HCT116 (cell line): Measurements from ENCODE around the gene CDK13. TPM values are rescaled to one million over a fixed set of nuclear protein-coding genes. Genes with fewer than 3 reads are reported as not detected.

Experiments used
- ATAC-seq: fragments of 200-7000 bp; cut with Tn5 transposase; 2 replicates; pipeline ENCODE4 v1.9.1; 2020; ENCODE audit warnings: mild to moderate bottlenecking, moderate library complexity
- BruUV-seq: library from RNA; stranded (reverse); fragments of 400-500 nt; replicated peaks from 2 replicates; lab custom pipeline; 2021; lab: Mats Ljungman, UMichigan
- CTCF ChIA-PET: fragments of 300-600 bp; sonication (Branson Sonifier 250); formaldehyde crosslinking; loops from one replicate; lab custom pipeline; 2021; ENCODE audit warnings: antibody characterized with exemption; lab: Charles Lee
- POLR2A ChIA-PET: fragments of 300-600, 350-600 bp; sonication (Branson Sonifier 250); formaldehyde crosslinking; loops from one replicate; lab custom pipeline; 2021; ENCODE audit warnings: antibody characterized with exemption; lab: Charles Lee
- RAD21 ChIA-PET, 2 experiments: fragments of 300-600 bp; sonication (Branson Sonifier 250); formaldehyde crosslinking; loops; one replicate each; lab custom pipeline; 2023; ENCODE audit warnings: low total read pairs in 2 of 2; ENCODE audit not compliant: uncharacterized antibody in 2 of 2, unreplicated experiment in 2 of 2, low non-redundant PET in 1 of 2; lab: Charles Lee
- DNase-seq: peaks from one replicate; pipeline ENCODE4 v3.0.0-alpha.2; 2010; ENCODE audit warnings: low read depth, low spot score
- H2AFZ ChIP-seq: fragments of 200-600 bp; shearing (Covaris generic), sonication (generic); 2 replicates; pipeline ENCODE4 v1.6.1; 2017; ENCODE audit warnings: low read depth, mixed run types, mixed read lengths, antibody characterized with exemption, low read length; ENCODE audit not compliant: poor library complexity, severe bottlenecking
- H3K27ac ChIP-seq: 2 replicates; pipeline ENCODE4 v1.5.1; 2012; ENCODE audit warnings: low read depth, low read length
- H3K27me3 ChIP-seq: fragments of 200-600 bp; sonication (generic); 2 replicates; pipeline ENCODE4 v1.6.1; 2016; ENCODE audit warnings: mixed run types, low read length, mixed read lengths; ENCODE audit not compliant: insufficient read depth
- H3K36me3 ChIP-seq, 2 experiments: fragments of 200-500 bp in 1 of 2; fragments of 200-600 bp in 1 of 2; sonication (Bioruptor generic) in 1 of 2; sonication (generic) in 1 of 2; 2 replicates each; pipeline versions ENCODE4 v1.5.1 to v1.6.1; 2014 to 2016; ENCODE audit warnings: low read length in 2 of 2, inconsistent platforms in 1 of 2, mixed read lengths in 1 of 2, mixed run types in 1 of 2; ENCODE audit not compliant: insufficient read depth in 2 of 2, control insufficient read depth in 1 of 2
- H3K4me1 ChIP-seq, 2 experiments: fragments of 200-600 bp in 1 of 2; sonication (generic) in 1 of 2; 2 replicates each; pipeline versions ENCODE4 v1.5.1 to v1.6.1; 2012 to 2017; ENCODE audit warnings: low read length in 2 of 2, inconsistent platforms in 1 of 2, mild to moderate bottlenecking in 1 of 2, mixed read lengths in 1 of 2, mixed run types in 1 of 2, moderate library complexity in 1 of 2; ENCODE audit not compliant: insufficient read depth in 2 of 2, control insufficient read depth in 1 of 2
- H3K4me2 ChIP-seq: fragments of 200-600 bp; sonication (generic); 2 replicates; pipeline ENCODE4 v1.6.1; 2017; ENCODE audit warnings: mixed run types, low read length, mixed read lengths
- H3K4me3 ChIP-seq, 2 experiments: fragments of 200-600 bp in 1 of 2; sonication (generic) in 1 of 2; replicated peaks in 1 of 2; 2 replicates each; pipeline ENCODE4 v1.5.1; 2011 to 2016; ENCODE audit warnings: low read length in 2 of 2, control low read depth in 1 of 2, low read depth in 1 of 2, mild to moderate bottlenecking in 1 of 2, mixed read lengths in 1 of 2, mixed run types in 1 of 2
- H3K79me2 ChIP-seq: fragments of 200-600 bp; sonication (generic); 2 replicates; pipeline ENCODE4 v1.6.1; 2017; ENCODE audit warnings: mild to moderate bottlenecking, mixed run types, low read length, moderate library complexity, mixed read lengths; ENCODE audit not compliant: insufficient read depth
- H3K9ac ChIP-seq: fragments of 200-600 bp; sonication (generic); 2 replicates; pipeline ENCODE4 v1.6.1; 2016; ENCODE audit warnings: low read length, mixed read lengths
- H3K9me2 ChIP-seq: fragments of 200-600 bp; sonication (generic), shearing (Covaris generic); 2 replicates; pipeline ENCODE4 v1.6.1; 2017; ENCODE audit warnings: mixed run types, mild to moderate bottlenecking, moderate library complexity; ENCODE audit not compliant: insufficient read depth
- H3K9me3 ChIP-seq, 2 experiments: fragments of 200-500 bp in 1 of 2; fragments of 200-600 bp in 1 of 2; sonication (Bioruptor generic) in 1 of 2; sonication (generic) in 1 of 2; 2 replicates each; pipeline ENCODE4 v1.6.1; 2014 to 2017; ENCODE audit warnings: low read length in 2 of 2, mixed read lengths in 2 of 2, inconsistent platforms in 1 of 2, low read depth in 1 of 2, mild to moderate bottlenecking in 1 of 2, mixed run types in 1 of 2, moderate library complexity in 1 of 2; ENCODE audit not compliant: control insufficient read depth in 1 of 2, insufficient read depth in 1 of 2
- H4K20me1 ChIP-seq: fragments of 200-600 bp; sonication (generic), shearing (Covaris generic); 2 replicates; pipeline ENCODE4 v1.6.1; 2017; ENCODE audit warnings: mixed run types, mild to moderate bottlenecking, moderate library complexity; ENCODE audit not compliant: insufficient read depth
- CBX3 ChIP-seq: IDR thresholded peaks from 2 replicates; pipeline ENCODE4 v1.6.1; 2012; ENCODE audit warnings: low read depth
- CEBPB ChIP-seq: IDR thresholded peaks from 2 replicates; pipeline ENCODE4 v1.6.1; 2012; ENCODE audit warnings: low read depth
- EGR1 ChIP-seq: IDR thresholded peaks from 2 replicates; pipeline ENCODE4 v1.6.1; 2012; ENCODE audit warnings: low read depth
- ELF1 ChIP-seq: IDR thresholded peaks from 2 replicates; pipeline ENCODE4 v1.6.1; 2012; ENCODE audit warnings: low read depth, borderline replicate concordance
- EZH2 ChIP-seq: fragments of 200-600 bp; sonication (generic); IDR thresholded peaks from 2 replicates; pipeline ENCODE4 v1.6.1; 2017; ENCODE audit warnings: antibody characterized with exemption, mixed run types
- JUND ChIP-seq: IDR thresholded peaks from 2 replicates; pipeline ENCODE4 v1.6.1; 2012
- POLR2A ChIP-seq: IDR thresholded peaks from 2 replicates; pipeline ENCODE4 v1.7.0; 2011; ENCODE audit warnings: borderline replicate concordance; ENCODE audit not compliant: insufficient read depth, insufficient read length; ENCODE audit errors: extremely low read depth
- POLR2AphosphoS5 ChIP-seq: IDR thresholded peaks from 2 replicates; pipeline ENCODE4 v1.6.1; 2011; ENCODE audit warnings: mild to moderate bottlenecking, low read depth, low read length, moderate library complexity
- SIN3A ChIP-seq: IDR thresholded peaks from 2 replicates; pipeline ENCODE4 v1.6.1; 2012; ENCODE audit warnings: low read depth
- SP1 ChIP-seq: IDR thresholded peaks from 2 replicates; pipeline ENCODE4 v1.6.1; 2012; ENCODE audit warnings: low read depth
- YY1 ChIP-seq: IDR thresholded peaks from 2 replicates; pipeline ENCODE4 v1.6.1; 2011; ENCODE audit warnings: low read length, low read depth, moderate library complexity, mild to moderate bottlenecking; ENCODE audit not compliant: insufficient replicate concordance; ENCODE audit errors: extremely low read depth
- ZNF274 ChIP-seq: fragments of 200-500 bp; sonication (Bioruptor generic); IDR thresholded peaks from 2 replicates; pipeline ENCODE4 v1.6.1; 2014; ENCODE audit warnings: mild to moderate bottlenecking, low read depth, low read length, inconsistent platforms
- intact Hi-C: fragments of 100-400 bp; cut with micrococcal nuclease; formaldehyde crosslinking; loops from 2 replicates; pipeline ENCODE4 v1.10.0; 2022
- total RNA-seq: library from RNA; stranded (reverse); gene quantifications from one replicate; pipeline ENCODE4 v1.2.1, GENCODE V29; 2021; ENCODE audit not compliant: unreplicated experiment
- TF ChIP-seq, protein P1 (sequence below): IDR thresholded peaks from 2 replicates; pipeline ENCODE4 v1.6.1; 2012; ENCODE audit warnings: low read depth
- TF ChIP-seq, protein P2 (sequence below), 3 experiments: fragments of 200-600 bp in 1 of 3; sonication (generic) in 1 of 3; IDR thresholded peaks in 2 of 3; conservative IDR thresholded peaks in 1 of 3; 2 replicates each; pipeline ENCODE4 v1.5.1; 2012 to 2017; ENCODE audit warnings: low read depth in 2 of 3, low read length in 2 of 3, antibody characterized with exemption in 1 of 3, borderline replicate concordance in 1 of 3, control low read depth in 1 of 3, mild to moderate bottlenecking in 1 of 3, mixed read lengths in 1 of 3, mixed run types in 1 of 3, moderate library complexity in 1 of 3; ENCODE audit not compliant: insufficient read depth in 1 of 3
- TF ChIP-seq, protein P3 (sequence below): IDR thresholded peaks from 2 replicates; pipeline ENCODE4 v1.6.1; 2011; ENCODE audit warnings: mild to moderate bottlenecking, low read length, moderate library complexity; ENCODE audit not compliant: insufficient replicate concordance; ENCODE audit errors: extremely low read depth

Gene CDK13
- total RNA-seq, 1 experiment from 2014 or later, result 28.8 TPM

DNA sequence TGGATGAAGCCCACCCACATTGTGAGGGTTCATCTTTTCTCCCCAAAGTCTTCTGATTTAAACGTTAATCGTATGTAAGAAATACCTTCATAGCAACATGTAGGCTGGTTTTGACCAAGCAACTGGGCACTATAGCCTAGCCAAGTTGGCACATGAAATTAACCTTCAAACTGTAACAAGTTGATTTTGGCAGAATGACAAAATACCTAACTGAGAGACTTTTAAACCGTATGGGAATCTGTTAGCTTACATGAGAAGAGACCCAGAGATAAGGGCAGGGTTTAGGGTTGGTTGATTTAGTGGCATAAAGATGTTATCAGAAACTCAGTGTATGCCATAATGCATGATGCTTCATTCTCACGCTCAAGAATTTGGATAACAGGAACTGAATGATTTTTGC lies 69.5 kb downstream of the CDK13 start (continued):
- TF ChIP-seq, protein P1, sequence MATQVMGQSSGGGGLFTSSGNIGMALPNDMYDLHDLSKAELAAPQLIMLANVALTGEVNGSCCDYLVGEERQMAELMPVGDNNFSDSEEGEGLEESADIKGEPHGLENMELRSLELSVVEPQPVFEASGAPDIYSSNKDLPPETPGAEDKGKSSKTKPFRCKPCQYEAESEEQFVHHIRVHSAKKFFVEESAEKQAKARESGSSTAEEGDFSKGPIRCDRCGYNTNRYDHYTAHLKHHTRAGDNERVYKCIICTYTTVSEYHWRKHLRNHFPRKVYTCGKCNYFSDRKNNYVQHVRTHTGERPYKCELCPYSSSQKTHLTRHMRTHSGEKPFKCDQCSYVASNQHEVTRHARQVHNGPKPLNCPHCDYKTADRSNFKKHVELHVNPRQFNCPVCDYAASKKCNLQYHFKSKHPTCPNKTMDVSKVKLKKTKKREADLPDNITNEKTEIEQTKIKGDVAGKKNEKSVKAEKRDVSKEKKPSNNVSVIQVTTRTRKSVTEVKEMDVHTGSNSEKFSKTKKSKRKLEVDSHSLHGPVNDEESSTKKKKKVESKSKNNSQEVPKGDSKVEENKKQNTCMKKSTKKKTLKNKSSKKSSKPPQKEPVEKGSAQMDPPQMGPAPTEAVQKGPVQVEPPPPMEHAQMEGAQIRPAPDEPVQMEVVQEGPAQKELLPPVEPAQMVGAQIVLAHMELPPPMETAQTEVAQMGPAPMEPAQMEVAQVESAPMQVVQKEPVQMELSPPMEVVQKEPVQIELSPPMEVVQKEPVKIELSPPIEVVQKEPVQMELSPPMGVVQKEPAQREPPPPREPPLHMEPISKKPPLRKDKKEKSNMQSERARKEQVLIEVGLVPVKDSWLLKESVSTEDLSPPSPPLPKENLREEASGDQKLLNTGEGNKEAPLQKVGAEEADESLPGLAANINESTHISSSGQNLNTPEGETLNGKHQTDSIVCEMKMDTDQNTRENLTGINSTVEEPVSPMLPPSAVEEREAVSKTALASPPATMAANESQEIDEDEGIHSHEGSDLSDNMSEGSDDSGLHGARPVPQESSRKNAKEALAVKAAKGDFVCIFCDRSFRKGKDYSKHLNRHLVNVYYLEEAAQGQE, result no peak
- TF ChIP-seq EGR1 (no peak), SP1 (no peak), JUND (no peak), ZNF274 (no peak), YY1 (no peak), ELF1 (no peak), CBX3 (no peak)
- TF ChIP-seq, protein P2, sequence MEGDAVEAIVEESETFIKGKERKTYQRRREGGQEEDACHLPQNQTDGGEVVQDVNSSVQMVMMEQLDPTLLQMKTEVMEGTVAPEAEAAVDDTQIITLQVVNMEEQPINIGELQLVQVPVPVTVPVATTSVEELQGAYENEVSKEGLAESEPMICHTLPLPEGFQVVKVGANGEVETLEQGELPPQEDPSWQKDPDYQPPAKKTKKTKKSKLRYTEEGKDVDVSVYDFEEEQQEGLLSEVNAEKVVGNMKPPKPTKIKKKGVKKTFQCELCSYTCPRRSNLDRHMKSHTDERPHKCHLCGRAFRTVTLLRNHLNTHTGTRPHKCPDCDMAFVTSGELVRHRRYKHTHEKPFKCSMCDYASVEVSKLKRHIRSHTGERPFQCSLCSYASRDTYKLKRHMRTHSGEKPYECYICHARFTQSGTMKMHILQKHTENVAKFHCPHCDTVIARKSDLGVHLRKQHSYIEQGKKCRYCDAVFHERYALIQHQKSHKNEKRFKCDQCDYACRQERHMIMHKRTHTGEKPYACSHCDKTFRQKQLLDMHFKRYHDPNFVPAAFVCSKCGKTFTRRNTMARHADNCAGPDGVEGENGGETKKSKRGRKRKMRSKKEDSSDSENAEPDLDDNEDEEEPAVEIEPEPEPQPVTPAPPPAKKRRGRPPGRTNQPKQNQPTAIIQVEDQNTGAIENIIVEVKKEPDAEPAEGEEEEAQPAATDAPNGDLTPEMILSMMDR (IDR thresholded peaks at IDR 0.05 in 2 of 3, conservative IDR thresholded peaks at IDR 0.05 in 1 of 3; ENCODE audit: borderline replicate concordance in 1 of 3, insufficient read depth in 1 of 3, low read depth in 2 of 3, low read length in 2 of 3), result no peak

DNA sequence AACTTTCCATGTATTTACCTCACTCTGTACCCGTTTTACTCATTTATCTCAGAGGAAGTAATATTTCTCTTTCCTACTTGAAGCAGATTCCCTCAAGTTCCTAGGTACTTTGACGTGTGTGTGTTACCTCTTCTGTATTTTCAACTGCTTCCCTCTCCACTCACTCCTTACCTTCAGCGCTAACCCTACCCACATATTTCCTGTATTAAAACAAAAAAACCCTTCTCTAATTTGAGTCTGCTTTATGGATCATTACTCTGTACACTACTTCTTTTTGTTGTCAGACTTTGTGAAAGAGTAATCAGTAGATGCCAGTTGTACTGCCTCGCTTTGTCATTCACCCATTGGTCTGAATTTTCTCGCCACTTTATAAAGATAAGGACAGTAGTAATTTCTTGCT lies 74.0 kb downstream of the CDK13 start:
- peaks cover 8% of the 10 kb centered on the region; the same call in 1 of the 2 replicates for H3K79me2 ChIP-seq
- no peaks in the 10 kb centered on the region for H3K4me1 ChIP-seq
- no peak overlapping the region for H3K27ac ChIP-seq
- H3K4me2 ChIP-seq, result no peak overlapping the region
- no peak overlapping the region for H3K9ac ChIP-seq
- H3K27me3 ChIP-seq, result no peaks in the 10 kb centered on the region
- ChIA-PET RAD21 (no interaction called here), POLR2A (interaction anchor here (0.6 kb wide), 3 partner anchors 16 to 205 kb away, joined by 3 read pairs; no protein-coding TSS in a partner anchor), CTCF (no interaction called here)
- intact Hi-C loops, result no loop called here
- H3K9me3 ChIP-seq, result no peaks in the 10 kb centered on the region
- no peaks in the 10 kb centered on the region for H3K36me3 ChIP-seq
- DNase-seq (no peak), ATAC-seq (no peak)
- H3K4me3 ChIP-seq, result no peak overlapping the region
- H3K9me2 ChIP-seq, result no peaks in the 10 kb centered on the region
- BruUV-seq, result no TSS peak
- H2AFZ ChIP-seq, result no peak overlapping the region
- no peaks in the 10 kb centered on the region for H4K20me1 ChIP-seq
- TF ChIP-seq, protein P1, result no peak
- no peak for TF ChIP-seq ELF1
- TF ChIP-seq EGR1, result no peak
- TF ChIP-seq, protein P3, sequence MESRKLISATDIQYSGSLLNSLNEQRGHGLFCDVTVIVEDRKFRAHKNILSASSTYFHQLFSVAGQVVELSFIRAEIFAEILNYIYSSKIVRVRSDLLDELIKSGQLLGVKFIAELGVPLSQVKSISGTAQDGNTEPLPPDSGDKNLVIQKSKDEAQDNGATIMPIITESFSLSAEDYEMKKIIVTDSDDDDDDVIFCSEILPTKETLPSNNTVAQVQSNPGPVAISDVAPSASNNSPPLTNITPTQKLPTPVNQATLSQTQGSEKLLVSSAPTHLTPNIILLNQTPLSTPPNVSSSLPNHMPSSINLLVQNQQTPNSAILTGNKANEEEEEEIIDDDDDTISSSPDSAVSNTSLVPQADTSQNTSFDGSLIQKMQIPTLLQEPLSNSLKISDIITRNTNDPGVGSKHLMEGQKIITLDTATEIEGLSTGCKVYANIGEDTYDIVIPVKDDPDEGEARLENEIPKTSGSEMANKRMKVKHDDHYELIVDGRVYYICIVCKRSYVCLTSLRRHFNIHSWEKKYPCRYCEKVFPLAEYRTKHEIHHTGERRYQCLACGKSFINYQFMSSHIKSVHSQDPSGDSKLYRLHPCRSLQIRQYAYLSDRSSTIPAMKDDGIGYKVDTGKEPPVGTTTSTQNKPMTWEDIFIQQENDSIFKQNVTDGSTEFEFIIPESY, result no peak
- no peak for TF ChIP-seq POLR2AphosphoS5
- TF ChIP-seq SIN3A, result no peak
- TF ChIP-seq POLR2A, result no peak
- no peak for TF ChIP-seq CEBPB
- no peak for TF ChIP-seq EZH2
